Measurements from ENCODE around the gene CLIC4.

GRCh38 chr1:24886241-24886640, 141.0 kb downstream of the CLIC4 start:
- TF ChIP-seq SP1 (IDR thresholded peaks at IDR 0.05; ENCODE audit: low read depth, low read length): no peak
- no peak for TF ChIP-seq EGR1 (IDR thresholded peaks at IDR 0.05; ENCODE audit: borderline replicate concordance, low read depth, low read length)
- TF ChIP-seq, protein P1, sequence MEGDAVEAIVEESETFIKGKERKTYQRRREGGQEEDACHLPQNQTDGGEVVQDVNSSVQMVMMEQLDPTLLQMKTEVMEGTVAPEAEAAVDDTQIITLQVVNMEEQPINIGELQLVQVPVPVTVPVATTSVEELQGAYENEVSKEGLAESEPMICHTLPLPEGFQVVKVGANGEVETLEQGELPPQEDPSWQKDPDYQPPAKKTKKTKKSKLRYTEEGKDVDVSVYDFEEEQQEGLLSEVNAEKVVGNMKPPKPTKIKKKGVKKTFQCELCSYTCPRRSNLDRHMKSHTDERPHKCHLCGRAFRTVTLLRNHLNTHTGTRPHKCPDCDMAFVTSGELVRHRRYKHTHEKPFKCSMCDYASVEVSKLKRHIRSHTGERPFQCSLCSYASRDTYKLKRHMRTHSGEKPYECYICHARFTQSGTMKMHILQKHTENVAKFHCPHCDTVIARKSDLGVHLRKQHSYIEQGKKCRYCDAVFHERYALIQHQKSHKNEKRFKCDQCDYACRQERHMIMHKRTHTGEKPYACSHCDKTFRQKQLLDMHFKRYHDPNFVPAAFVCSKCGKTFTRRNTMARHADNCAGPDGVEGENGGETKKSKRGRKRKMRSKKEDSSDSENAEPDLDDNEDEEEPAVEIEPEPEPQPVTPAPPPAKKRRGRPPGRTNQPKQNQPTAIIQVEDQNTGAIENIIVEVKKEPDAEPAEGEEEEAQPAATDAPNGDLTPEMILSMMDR (IDR thresholded peaks at IDR 0.05; ENCODE audit: control extremely low read depth in 1 of 3, insufficient read depth in 1 of 3, low read depth in 1 of 3, low read length in 3 of 3): no peak
- TF ChIP-seq POLR2A (IDR thresholded peaks at IDR 0.05; ENCODE audit: control extremely low read depth in 1 of 2, low read depth in 2 of 2, low read length in 2 of 2): no peak
- TF ChIP-seq EZH2 (IDR thresholded peaks at IDR 0.05; ENCODE audit: low read depth, low read length, severe bottlenecking): no peak
